DMS 273 (cell line): ENCODE results near the gene HDAC7.
"Not testable (repeated sequence)": the region's sequence is repeated elsewhere in the genome, so short reads cannot be mapped to it uniquely, and the experiment has no call there.

Experiments used
- DNase-seq: peaks from one replicate; lab custom pipeline; 2025; ENCODE audit not compliant: unreplicated experiment; lab: John Stamatoyannopoulos, UW

The HDAC7 gene

DNA sequence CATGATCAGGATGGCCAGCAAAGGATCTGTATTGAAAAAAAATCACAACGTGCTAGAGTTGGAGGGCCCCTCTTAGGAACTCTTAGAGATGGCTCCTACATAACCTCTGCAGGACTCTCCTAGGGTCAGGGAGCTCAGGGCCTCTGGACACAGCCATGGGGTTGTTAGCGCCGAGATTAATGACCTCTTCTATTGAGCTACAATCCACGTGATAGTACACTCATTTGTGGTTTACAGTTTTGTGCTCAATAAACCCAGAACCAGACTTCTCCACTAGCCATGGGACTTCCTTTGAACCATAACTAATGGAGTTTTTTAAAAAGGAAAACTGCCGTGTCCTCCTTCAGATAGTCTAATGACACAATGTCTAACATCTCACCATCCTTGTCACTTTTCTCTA, 29.6 kb upstream of the HDAC7 start:
- DNase-seq = no peak

DNA sequence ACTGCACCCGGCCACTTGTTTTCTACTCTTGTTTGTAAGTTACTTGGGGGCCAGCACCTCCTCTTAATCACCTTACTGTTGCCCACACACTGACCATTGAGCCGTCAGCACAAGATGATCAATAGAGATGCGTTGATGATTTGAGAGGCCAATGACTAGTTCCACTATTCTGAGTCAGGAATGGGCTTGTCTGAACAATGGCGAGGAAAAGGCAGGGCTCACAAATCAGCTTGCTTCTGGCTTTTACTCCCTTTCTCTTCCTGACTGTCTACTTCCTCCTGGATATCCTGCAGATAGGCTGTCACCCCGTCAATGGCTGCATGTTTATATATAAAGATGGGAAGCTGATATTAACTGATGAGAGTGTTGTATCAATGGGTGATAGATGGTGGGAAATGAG, 29.1 kb upstream of the HDAC7 start:
- DNase-seq = no peak

DNA sequence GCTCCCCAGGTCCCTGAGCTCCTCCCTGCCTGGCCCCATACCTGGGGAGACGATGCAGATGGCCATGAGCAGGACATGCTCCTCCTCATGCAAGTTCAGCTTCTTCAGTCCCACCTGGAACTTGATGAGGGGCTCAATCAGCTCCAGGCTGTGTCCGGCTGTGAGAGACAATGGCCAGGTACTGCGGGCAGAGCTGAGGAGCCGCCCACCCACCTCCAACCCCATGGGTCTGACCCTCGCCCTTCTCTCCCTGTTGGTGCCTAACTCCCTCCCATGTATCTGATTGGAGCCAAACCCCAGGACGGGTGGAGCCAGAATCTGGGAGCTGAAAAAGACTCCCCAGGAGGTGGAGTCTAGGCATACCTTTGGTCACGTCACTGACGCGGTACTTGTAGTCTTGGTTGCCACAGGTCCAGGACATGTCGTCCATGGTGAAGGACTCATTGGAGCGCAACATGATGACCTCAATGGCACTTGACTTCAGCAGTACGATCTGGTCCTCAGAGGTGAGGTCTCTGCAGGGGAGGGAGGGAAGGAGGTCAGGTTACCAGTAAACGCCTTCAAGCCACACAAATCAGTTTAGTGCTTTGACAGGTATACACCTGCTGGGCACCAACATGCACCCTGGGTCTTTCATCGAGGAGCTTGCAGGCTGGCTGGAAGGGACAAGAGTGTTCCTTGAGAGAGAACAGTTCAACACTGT, 26.7 kb upstream of the HDAC7 start:
- DNase-seq = no peak

DNA sequence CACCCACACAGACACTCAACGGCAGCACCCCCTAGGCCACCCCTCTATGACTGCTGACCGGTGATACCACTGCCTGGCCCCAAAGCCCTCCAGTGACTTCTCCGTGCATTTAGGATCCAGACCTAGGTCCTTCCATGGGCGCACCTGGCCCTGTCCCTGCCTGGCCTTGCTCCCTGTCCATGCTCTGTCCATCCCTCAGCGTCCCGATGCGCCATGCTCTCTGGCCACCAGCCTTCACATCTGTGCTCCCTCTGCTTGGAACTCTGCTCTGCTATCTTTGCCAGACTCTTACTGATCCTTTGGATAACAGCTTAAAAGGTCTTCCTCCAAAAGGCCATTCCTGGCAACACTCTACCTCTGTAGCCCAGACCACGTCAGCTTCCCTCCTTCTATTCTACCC, 25.4 kb upstream of the HDAC7 start:
- no peak for DNase-seq

DNA sequence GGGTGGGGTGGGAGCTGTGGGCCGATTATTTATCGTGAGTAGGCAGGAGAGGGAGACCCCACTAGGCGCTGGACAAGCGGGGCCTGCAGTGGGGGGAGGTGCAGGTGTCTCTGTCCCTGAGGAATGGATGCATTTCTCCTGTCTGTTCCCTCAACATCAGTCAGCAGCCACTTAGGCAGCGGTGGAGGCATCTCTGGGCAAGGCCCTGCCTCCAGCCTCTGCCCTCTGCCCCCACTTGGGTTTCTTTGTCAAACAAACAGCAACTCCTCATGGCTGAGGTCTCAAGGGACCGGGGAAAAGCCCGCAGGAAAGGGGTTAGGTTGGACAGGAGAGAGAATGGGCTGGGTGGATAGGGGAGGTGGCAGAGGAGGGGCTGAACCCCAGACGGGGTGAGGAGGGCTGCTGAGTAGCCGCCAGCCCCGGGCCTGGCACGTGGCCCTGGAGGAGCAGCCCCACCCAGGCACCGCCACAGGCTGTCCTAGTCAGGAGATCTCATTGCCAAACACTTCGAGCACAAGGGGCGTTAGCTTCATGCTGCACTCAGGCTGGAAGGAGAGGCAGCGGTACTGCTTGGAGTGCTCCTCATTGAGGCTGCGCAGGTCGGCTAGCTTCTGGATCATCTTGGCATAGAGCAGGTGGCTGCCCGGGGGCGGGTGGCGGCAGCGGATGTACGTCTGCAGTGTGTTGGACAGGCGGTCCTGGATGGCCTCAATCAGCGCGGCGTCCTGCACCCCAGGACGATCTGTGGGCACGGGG, 24.7 kb upstream of the HDAC7 start:
- no peak for DNase-seq

DNA sequence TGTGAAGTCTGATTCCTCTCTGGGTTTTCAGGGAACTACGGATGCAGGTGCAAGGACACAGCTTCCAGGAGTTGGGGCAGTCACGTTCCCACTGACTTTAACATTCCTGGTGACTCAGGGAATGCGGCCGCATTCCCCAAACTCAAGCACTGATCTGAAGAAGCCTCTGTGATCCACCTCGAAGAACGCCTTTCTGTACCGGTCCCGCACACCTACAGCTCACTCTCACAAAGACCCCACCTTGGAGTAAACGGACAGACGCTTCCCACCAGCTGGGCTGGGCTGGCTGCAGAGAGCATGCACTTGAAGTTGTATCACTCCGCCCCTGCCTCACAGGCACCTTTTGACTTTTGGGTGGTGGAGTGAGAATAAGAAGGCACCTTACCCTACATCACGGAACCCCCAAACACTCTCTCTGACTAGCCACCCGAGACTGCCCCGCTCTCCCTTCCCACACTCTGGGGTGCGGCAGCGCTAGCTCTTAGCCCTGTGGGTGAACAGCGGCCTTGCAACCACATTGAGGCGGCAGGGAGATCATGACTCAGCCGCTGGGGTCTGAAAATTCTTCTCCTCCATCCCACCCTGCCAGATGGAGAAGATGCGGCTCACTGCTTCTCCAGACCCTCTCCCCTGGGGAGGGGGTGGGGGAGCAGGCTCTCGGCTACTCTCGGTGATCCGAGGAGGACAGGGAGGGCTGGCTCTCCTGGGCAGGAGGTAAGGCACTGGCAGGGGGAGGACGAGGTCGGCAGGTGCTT, 23.7 kb upstream of the HDAC7 start:
- DNase-seq = no peak

DNA sequence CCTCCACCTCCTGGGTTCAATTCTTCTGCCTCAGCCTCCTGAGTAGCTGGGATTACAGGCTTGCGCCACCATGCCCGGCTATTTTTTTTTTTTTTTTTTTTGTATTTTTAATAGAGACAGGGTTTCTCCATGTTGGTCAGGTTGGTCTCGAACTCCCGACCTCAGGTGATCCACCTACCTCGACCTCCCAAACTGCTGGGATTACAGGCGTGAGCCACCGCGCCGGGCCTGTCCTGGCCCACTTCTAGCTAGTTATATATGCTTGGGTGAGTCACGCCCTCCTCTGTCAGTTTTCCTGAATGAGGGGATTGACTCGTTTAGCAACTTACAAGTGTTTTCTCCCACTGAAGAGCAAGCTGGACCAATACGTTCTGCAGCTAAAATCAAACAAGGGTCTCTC, 22.8 kb upstream of the HDAC7 start:
- DNase-seq = not testable (repeated sequence)

DNA sequence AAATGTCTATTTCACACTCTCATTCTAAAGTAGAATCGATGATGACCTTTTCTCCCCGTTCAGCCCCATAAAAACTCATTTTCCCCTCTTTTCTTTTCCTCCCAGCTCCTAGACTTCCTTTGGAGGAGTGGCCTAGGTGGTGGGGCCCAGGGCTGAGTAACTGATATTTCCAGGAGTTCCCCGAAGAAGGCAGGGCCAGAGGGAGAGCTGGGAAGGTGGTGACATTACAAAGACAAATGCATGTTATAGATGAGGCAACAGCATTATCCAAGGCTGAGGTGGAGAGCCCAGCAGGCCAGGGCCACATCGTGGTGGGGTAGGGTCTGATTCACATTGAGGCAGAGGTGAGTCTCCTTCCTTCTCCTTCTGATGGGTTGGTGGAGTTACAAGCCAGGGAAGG, 22.2 kb upstream of the HDAC7 start:
- DNase-seq = no peak

DNA sequence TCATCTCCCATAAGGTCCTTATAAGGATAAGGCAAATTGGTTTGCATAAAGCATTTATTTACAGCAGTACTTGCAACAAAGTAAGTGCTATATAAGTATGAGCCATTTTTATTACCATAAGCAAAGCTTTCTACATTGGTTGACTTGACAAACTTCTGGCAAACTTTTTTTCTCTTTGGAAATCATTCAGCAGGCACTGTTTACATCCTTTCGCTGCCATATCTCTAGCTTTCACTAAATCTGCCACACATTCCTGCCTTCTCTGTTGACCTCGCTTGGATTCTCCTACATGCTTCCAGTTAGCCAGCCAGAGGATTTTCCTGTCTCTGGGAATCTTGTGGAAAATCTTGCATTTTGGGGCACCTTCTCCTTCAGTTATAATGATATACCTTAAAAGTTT, 21.8 kb upstream of the HDAC7 start:
- DNase-seq = no peak

DNA sequence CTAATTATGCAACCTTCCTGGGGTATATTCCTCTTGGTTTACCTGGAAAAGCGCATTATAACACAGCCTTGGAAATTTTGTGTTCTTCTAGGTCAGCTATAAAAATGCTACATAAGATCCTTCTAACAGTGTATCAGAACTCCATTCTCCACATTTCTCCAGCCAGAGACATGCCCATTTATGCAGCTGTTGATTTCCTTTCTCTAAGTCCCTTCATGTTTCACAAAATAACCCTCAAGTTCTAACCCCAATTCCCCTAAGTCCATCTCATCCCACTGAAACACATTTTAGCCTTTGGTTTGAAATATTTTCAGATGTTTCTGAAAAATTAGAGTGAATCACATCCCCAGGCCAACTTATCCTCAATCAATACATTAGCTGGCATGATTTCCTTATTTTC, 20.9 kb upstream of the HDAC7 start:
- no peak for DNase-seq

DNA sequence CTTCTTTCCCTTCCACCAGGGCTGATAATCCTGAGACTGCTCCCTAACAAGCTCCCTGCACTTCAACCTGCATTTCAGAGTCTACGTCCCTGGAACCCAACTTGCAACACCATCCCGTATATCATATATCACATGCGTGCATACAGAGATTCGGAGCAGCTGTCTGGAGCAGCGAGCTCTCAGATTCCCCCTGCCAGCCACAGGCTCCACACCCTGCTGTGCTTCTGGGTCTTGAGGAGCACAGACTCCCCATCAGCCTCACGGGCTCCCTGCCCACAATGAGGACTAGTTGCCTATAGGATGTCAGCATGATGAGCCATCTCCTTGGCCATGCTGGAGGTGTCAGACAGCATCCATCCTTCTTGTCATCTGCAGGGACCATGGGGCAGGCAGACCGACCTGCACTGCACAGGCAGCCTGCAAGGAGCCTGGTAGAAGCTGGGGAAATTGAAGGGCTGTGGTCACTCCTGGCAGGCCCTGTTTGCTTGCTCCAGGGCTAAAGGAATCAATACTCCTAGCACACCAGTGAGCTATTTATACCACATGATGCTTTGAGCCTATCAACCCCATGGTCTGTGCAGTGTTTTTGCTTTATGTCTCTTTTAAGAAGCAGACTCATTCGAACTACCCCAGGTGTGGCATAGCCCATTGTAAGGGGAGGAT, 19.6 kb upstream of the HDAC7 start:
- DNase-seq = no peak

DNA sequence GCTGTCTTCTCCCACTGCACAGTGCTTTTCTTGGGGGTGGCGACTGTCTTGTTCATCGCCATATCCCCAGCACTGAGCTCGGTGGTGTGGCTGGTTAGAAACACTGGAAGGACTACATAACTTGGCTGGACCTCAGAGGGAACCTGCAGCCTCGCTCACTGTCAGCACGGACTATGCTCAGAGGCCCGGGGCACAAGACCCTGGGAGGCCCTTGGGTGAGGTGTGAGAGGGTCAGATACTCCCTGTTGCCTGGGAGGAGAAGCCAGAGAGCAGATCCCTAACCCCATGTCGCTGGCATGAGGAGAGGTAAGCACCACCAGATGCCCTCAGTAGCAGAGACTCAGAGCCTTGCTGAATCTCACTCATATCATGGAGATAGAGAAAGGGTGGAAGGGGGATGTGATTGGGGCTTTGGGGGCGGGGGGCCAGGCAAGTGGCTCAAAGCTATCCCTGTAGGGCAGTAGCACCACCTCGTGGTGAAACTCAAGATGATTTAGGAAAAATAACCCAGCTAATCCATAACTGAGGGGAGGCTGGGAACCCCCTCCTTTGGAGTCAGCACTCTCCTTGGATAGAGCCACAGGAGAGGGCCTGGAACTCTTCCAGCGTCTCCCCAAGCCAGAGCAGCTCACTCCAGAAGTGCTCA, 18.7 kb upstream of the HDAC7 start:
- peak; percentile 60 for DNase-seq

DNA sequence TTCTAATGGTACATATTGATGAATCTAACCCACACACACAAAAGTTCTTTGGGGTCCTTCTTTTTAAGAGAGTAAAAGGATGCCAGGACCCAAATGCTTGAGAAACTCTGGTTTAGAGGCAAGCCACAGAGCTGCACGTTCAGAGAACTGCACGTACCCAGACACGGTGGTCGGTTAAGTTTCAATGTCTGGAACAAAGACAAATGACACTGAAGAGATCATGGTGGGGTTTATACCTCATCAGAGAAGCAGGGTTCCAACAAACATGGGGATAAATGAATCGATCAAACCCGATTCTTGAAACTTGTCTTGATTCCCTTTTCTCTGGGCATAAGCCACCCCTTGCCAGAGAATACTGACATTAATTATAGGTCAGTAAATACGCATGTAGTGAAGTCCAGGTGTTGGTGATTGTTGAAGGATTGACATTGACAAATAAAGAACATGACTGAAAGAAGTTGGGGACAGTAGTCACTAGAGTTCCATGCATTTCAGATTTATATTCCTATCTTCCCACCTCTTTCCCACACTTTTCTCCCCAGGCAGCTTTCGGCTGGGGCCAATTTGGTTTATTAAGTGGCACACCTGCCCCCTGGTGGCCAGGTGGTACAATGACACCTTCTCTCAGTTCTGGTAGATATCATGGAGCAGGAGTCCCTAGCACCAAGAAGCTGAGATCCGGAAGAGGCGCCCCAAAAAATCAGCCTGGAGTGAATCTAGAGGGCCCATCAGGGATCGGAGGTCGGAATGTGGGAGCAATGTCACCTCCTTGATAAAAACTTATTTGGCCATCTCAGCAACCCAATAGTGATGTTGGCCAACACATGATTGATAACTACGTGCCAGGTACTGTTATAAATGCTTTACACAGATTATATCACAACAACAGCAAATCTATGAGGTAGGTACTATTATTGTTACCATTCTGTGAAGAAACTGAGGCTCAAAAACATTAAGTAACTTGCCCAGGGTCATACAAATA, 17.8 kb upstream of the HDAC7 start:
- DNase-seq = peak; percentile 71

DNA sequence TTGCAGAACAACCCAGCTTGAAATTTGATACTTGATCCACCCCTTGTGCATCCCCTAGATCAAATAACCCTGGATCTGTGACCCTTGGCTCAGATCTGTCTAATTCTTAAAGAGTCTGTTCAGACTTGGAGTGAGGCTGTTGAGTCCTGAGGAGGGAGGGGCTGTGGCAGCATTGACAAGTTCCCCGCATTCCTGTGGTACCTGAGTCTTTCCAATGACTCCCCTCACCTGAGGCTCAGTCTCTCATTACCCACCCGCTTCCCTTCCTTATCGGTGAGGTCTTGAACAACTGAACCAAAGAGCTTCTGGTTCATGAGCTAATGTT, 16.1 kb upstream of the HDAC7 start:
- DNase-seq = no peak

DNA sequence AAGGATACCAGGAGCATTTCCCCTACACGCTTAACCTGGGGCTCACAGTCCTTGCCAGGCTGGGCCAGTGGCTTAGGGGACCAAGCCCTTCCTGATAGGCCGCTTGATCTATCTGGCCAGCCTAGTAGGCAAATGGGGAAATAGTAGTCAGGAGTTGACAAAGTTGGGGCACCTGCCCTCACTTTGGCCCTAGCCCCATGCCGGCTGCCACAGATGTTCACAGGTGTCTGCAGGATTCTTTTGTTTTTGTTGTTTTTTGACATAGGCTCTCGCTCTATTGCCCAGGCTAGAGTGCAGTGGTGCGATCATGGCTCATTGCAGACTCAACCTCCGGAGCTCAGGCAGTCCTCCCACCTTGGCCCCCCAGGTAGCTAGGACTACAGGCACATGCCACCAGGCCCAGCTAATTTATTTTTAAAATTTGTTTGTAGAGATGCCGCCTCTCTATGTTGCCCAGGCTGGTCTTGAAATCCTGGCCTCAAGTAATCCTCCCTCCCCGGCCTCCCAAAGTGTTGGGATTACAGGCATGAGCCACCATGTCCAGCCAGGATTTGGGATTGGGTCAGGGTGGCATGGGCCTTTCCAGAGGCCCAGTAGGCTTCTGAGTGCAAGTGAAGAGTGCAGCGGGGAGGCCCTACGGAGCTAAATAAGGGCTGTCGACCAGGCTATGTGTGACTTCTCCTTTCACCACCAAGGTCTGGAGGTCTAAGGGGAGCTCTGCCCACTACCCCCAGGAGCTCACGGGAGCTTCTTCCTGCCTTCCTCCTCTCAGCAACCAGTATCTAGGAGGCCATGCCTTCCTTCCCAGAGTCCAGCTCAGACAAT, 15.5 kb upstream of the HDAC7 start:
- no peak for DNase-seq

DNA sequence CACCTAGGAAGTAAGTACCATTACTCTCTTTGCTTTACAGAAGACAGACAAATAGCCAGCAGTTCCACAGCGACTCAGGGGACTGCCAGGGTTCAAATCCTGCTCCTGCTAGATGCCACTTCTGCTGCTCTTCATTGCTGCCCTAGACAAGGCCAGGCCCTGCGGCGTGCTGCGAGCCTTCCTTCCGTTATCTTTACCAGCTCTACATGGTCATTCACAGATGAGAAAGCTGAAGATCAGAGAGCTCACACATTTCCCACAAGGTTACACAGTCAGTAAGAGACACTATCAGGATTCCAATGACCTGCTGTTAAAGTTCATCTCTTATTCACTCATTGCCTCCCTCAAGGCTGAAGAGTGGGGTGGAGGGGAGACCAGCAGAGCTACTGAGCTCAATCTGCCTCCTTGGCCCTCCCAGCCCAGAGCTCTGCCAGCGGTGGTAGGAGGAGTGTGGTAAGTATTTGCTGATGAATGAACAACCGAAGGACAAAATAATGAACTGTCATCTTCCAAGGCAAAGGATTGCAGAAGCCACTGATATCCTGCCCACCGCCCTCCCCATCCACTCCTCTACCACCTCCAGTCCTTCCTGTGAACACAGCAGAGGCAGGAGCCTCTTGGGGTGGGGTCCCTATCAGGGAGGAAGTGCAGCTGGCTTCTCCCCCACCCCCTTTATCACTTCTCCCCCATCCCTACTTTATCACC, 14.6 kb upstream of the HDAC7 start:
- DNase-seq = no peak

DNA sequence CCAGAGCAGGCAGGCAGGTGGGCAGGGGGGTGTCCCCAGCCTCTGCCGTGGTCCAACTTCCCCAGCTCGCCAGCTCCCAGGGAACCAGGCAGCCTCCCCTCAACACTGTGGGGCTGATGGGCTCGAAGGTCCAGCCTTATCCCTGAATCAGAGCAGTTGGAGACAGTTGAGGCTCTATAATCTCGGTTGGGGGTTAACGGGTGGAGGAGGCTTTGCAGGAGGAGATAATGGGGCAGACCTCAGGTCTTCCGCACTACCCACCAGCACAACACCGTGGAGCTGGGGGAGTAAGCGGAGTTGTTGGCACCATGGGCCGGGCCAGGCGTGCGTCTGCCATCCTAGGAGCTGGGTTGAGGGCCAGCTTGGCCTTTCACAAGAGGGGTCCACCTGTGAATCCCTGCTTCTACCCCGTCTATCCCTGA, 13.9 kb upstream of the HDAC7 start:
- no peak for DNase-seq

DNA sequence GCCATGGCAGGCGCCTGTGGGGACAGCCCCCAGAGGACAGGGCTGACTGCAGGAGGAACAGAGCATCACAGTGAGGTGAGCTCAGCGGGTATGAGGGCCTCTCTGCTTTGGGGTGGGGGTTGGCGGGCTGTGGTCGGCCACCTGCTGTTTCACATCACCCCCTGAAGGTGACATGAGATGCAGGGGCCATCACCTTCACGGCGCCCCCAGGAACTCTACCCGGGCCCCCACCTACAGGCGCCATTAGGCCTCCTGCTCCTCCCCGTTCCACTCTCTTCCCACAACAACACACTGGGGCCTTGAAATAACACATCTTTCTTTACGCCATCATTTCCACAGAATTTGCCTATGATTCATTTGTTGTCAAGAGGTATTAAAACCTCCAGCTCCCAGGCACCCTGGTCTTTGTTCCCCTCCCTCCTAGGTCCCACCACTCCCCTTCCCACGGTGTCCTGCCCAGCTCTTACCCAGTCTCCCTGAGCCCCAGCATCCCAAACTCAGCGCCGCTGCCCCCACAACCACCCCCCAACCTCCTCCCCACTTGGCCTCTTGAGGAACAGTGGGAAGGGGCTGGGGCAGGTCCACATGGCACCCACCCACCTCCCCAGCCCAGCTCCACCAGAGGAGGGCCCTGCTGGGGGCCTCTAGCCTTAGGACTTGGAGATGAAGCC, 12.7 kb upstream of the HDAC7 start:
- DNase-seq = no peak
